Activated CD8-positive, alpha-beta memory T cell treated with anti-CD3 and anti-CD28 coated beads, Interleukin-2, amount 50 U/mL, for 4 hours (primary cell): ENCODE measurements around the gene COASY.
A peak's percentile ranks its signal among the peaks of the same experiment; 100 is the strongest.

Source experiments
- DNase-seq: peaks from one replicate; pipeline ENCODE4 v3.0.0-alpha.2; 2020

Gene COASY

GRCh38 chr17:42561897-42562387 is at the start of gene COASY:
Gene COASY, plus strand, starts transcription at chr17:42562148. Its CDS starts 475 bp downstream, at chr17:42562623.
- DNase-seq: peak; percentile 90

DNA sequence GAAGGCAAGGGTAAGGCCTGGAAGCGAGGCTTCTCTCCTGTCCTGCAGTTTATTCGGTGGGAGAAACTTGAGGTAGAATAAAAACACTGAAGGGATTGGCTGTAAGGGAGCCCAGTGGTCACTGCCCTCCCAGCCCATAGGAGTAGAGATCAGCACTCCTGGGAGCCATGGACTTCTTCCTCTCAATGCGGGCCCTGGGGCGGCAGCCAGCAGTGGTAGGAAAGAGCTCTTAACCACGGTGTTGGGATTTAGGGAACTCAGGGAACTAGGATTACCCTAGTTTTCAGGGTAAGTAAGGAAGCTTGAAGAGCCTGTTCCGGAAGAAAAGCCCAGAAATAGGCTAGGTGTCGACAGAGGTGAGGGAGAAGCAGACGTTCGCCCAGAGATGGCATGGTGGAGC is 49.7 kb upstream of the COASY start:
- DNase-seq: no peak

- no peak for DNase-seq
Measured at GRCh38 chr17:42512733-42513251, 49.2 kb upstream of the COASY start.

- DNase-seq: no peak
Measured at GRCh38 chr17:42513686-42514085, 48.3 kb upstream of the COASY start.

- DNase-seq: no peak
Measured at GRCh38 chr17:42514279-42514678, 47.7 kb upstream of the COASY start.

- no peak for DNase-seq
Measured at GRCh38 chr17:42514867-42515266, 47.1 kb upstream of the COASY start.

DNA sequence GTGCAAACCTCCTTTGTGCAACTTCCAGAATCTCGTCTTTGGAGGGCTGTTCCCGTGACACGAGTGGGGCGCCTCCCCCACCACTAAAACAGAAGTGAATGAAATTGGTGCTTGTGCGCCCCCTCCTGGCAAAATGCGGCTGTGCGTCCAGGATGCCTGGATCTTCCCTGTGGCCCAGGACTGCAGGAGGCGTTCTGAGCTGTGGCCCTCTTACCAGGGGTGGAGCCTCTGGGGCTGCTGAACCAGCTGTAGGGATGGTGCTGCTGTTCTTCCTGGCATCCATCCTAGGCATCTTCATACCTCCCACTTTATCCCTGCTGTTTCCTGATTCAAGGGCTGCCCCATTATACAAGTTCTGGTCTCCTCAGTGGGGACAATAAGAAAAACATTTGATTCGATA is 44.4 kb upstream of the COASY start:
- peak; percentile 84 for DNase-seq

- DNase-seq: no peak
Measured at GRCh38 chr17:42518046-42518754, 43.7 kb upstream of the COASY start.

DNA sequence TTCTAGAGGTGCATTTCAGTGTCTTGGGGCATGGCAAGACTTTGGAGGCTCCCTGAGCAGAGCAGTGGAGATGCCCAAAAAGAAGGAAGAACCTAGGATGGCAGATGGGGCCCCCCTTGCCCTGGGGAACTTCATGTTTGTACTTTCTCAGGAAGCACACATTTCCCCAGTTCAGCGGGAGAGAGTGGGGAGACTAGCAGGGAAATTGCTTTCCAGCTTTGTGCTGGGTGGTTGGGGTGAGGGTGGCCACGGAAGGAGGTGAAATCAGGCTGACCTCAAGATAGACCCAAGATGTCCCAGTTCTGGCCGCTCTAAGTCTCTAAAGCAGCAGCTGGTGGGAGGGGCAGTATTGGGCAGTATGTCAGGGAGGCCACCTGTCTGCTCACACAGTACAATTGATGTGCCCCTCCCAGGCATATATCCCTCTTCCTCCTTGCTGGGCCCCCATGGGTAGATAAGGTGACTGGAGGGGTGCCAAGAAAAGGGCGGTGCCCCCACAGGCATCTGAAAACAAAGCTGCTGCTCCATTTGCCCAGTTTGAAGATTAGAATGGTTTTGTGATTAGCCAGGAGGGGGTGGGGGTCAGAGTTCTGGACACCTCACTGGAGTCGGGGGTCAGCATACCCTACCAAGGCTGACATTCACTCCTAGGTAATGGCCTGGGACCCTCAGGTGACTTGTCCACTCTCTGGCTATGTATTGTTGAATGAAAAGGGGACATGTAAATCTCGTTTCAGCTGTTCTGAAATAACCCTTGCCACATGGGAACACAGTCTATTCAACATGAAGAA is 43.0 kb upstream of the COASY start:
- no peak for DNase-seq

DNA sequence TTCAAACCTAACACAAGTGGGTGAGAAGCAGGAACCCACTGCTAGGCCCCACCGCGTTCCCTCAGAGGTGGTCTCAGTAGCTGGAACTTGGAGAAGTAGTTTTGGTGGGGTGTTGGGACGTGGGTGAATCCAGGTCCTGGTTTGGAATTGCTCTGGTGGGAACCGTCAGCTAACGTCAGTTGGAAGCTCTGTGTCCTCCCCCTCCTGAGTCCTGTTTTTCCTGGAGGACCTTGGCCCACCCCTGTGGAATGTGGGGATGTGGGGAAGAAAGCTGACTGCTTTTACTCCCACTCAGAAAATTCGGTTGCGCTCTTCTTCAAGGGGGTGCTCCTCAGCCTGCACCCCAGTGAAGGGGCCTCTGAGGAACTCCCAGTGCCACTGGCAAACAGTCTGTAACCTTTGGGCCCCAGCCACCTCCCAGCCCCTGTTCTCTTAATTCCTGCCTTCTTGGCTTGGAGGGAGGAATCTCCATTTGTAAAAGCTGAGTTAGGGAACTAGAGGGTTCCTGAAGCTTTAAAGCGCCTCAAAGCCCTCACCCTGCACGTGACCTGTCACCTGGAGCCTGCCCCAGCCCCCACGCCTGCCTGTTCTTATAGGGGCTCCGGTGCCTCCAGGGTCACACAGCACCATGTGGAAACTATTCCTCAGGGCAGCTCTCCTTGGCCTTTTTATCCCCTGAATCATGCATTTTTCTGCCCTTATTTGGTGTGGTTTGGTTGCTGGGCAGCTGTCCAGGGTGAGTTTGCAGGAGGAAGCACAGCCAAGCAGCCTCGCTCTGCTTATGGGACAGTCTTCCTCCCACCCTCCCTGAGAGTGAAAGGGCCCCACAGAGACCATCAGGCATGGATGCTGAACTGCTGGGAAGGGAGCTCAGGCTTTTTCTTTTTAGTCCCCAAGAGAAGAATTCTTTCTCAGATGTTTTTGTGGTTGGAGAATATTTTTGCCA is 42.1 kb upstream of the COASY start:
- DNase-seq: no peak

- peak; percentile 37 for DNase-seq
Measured at GRCh38 chr17:42520540-42520951, 41.4 kb upstream of the COASY start.

GRCh38 chr17:42521036-42521435 is 40.9 kb upstream of the COASY start:
- DNase-seq: no peak

DNA sequence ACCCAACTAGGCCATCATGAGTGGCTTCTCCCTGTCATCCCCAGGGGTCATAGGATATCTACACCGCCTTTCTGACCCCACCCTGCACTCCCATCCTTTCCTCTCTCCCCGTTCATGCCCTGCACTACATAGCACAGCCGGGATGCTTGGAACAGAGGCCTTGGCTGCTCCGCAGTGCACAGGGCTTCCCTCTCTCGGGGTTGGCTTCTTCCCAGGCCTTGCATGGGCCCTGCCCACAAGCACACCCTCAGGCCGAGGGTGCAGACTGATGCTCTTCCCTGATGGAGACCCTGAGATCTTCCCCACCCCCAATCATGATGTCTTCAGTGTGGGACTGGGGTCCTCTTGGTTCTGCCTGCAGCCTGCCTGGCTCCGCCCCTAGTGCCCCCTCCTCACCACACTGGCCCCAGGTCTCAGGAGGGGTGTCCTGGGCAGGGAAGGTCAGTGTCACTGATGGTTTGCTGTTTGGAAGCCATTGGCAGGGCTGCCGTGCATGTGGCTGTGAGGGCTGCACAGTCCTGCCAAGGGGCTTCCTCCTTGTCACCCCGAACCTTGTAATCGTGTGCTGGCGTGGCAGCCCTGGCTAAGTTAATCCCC is 40.2 kb upstream of the COASY start:
- DNase-seq: no peak

DNA sequence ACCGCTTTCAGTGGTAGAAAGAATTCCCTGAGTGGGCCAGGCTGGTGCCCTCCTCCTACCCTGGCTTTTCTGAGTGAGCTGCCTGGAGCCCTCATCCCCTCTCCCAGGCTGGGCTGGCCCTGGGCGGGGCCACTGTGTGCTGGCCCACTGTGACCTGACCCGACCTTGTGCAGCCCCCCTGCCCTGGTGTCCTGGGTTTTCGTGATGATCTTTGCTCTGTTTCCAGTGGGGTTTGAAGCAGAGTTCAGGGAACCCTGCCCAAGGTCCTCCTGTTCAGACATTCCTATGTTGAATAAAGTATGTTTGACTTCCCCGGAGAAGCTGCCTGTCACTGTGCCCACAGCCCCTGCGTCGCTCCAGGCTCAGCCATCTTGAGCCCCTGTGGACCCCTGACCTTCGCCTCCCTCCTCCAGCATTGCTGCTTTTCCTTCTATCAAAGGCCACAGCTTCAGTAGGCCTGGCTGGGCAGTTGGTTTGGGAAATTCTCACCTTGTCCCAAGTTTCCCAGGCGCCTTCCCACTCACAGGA is 39.6 kb upstream of the COASY start:
- DNase-seq: no peak

DNA sequence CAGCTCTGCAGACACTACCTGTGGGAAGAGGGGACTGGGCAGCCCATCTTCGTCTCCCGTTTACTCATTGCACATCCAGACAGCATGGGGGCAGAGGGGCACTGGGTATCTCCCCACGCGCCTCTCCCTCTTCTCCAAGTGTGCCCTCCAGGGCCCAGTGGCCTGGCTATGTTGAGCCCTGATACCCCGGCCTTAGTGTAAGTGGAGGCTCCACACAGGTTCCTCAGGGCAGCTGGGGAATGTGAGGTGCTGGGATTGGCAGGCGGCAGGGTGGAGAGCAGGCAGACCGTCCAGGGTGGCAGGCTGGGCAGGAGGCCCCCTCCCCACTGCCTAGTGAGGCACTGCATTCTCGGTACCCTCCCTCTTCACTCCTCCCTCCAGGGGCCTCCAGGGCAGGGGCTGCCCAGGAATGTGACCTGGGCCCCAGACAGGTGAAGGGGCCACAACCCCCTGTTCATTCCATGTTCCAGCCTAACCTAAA is 39.1 kb upstream of the COASY start:
- no peak for DNase-seq

DNA sequence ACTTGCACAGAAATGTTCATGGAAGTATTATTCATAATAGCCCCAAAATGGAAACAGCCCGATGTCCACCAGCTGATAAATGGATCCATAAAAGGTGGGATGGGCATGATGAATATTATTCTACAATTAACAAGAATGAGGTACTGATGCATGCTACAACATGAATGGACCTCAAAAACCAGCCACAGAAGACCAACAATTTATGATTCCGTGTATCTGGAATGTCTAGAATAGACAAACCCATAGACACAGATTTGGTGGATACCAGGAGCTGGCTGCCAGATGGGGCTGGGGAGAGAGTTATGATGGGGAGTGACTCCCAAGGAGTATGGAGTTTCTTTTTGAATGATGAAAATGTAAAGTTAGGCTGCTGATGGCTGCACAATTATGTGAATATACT is 36.7 kb upstream of the COASY start:
- DNase-seq: no peak

- DNase-seq: no peak
Measured at GRCh38 chr17:42526031-42526444, 35.9 kb upstream of the COASY start.

GRCh38 chr17:42527932-42528331 is 34.0 kb upstream of the COASY start:
- DNase-seq: no peak

- no peak for DNase-seq
Measured at GRCh38 chr17:42529061-42529460, 32.9 kb upstream of the COASY start.

DNA sequence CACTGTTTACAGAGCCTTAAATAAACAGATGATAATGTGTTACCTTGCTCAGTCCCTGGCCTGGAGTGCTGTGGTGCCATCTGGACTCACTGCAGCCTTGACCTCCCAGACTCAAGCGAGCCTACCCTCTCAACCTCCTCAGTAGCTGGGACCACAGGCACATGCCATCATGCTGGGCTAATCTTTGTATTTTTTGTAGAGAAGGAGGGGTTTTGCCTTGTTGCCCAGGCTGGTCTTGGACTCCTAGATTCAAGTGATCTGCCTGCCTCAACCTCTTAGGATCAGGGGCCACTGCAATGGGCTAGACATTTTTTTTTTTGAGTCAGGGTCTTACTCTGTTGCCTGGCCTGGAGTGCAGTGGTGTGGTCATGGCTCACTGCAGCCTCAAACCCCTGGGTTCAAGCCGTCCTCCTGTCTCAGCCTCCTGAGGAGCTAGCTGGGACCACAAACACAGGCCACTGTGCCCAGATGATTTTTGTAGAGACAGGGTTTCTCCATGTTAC is 30.9 kb upstream of the COASY start:
- DNase-seq: no peak

GRCh38 chr17:42531455-42532354 is 30.2 kb upstream of the COASY start:
- DNase-seq: peak; percentile 51
